ENCODE data around the gene SLC9A6.

Gene SLC9A6

DNA sequence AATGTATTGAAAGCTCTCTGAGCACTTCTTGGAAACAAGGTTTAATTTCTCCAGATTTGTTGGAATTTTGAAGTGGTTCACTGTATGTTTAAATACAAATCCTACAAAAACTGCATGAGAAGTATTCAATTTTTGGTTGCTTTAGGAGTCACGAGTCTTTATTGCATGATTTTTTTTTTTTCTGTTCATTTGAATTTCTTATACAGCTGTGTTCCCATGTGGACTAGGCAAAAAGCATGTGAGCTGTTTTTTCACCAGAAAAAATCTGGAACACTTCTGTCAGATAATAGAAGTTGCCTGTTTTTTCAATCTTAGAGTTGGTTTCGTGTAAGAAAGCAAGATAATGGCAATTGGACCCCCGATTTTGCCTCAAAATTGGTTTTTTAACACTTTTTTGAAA, 66.4 kb downstream of the SLC9A6 start:
- ATAC-seq (ENCODE audit: insufficient read depth, low read depth) (no peak), DNase-seq (no peak)
- H2AFZ ChIP-seq (ENCODE audit: low read depth, low read length): no peak overlapping the region
- H3K36me3 ChIP-seq (ENCODE audit: insufficient read depth, low read length): no peaks in the 10 kb centered on the region
- no peak overlapping the region for H3K27ac ChIP-seq (ENCODE audit: low read length)
- no peaks in the 10 kb centered on the region for H3K79me2 ChIP-seq (ENCODE audit: insufficient read depth, low read length)
- H4K20me1 ChIP-seq (ENCODE audit: insufficient read depth, low read length): no peaks in the 10 kb centered on the region
- no peak overlapping the region for H3K4me3 ChIP-seq (ENCODE audit: low read depth in 1 of 2, low read length in 2 of 2)
- H3K27me3 ChIP-seq (ENCODE audit: insufficient read depth, low read length, poor library complexity): no peaks in the 10 kb centered on the region
- no peak for TF ChIP-seq EZH2 (IDR thresholded peaks at IDR 0.05; ENCODE audit: borderline replicate concordance, low read depth, low read length, severe bottlenecking)
- TF ChIP-seq, protein P1, sequence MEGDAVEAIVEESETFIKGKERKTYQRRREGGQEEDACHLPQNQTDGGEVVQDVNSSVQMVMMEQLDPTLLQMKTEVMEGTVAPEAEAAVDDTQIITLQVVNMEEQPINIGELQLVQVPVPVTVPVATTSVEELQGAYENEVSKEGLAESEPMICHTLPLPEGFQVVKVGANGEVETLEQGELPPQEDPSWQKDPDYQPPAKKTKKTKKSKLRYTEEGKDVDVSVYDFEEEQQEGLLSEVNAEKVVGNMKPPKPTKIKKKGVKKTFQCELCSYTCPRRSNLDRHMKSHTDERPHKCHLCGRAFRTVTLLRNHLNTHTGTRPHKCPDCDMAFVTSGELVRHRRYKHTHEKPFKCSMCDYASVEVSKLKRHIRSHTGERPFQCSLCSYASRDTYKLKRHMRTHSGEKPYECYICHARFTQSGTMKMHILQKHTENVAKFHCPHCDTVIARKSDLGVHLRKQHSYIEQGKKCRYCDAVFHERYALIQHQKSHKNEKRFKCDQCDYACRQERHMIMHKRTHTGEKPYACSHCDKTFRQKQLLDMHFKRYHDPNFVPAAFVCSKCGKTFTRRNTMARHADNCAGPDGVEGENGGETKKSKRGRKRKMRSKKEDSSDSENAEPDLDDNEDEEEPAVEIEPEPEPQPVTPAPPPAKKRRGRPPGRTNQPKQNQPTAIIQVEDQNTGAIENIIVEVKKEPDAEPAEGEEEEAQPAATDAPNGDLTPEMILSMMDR (IDR thresholded peaks at IDR 0.05; ENCODE audit: borderline replicate concordance, extremely low read depth, low read length, poor library complexity, severe bottlenecking): no peak
- no peak overlapping the region for H3K4me2 ChIP-seq (ENCODE audit: insufficient read depth, low read length)
- no peaks in the 10 kb centered on the region for H3K9me3 ChIP-seq (ENCODE audit: insufficient read depth, low read length, severe bottlenecking)
- no peaks in the 10 kb centered on the region for H3K4me1 ChIP-seq (ENCODE audit: insufficient read depth, low read length)
- no peak overlapping the region for H3K9ac ChIP-seq (ENCODE audit: low read depth, low read length)

DNA sequence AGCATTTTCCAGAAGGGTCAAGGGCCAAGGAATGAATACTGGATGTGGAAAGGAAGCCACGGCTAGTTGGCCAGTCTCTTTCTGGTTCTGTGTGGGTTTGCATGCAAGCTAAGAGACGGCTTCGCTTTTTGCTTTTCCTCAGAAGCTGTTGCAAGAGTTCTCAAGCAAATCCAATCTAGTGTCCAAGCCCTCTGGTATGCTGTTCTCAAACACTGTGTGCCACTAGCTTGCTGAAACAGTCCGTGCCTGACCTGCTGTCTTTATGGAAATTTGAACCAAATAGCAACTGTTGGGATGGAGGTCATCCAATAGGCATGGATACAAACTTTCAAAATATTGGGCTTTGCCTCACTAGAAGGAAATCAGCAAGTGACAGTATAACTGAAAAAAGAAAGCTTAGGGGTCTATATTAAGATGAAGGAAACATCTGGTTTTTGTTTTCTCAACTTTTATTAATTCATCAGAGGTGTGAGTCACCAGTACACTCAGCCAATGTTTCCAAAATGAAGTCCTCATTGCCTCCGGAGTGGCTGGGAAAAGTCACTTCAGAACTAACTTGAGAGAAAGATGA, 70.5 kb downstream of the SLC9A6 start:
- Histone ChIP-seq H3K9ac (ENCODE audit: low read depth, low read length) (no peak overlapping the region), H3K27me3 (ENCODE audit: insufficient read depth, low read length, poor library complexity) (no peaks in the 10 kb centered on the region), H3K79me2 (ENCODE audit: insufficient read depth, low read length) (no peaks in the 10 kb centered on the region), H2AFZ (ENCODE audit: low read depth, low read length) (no peak overlapping the region), H3K27ac (ENCODE audit: low read length) (no peak overlapping the region), H3K4me1 (ENCODE audit: insufficient read depth, low read length) (no peaks in the 10 kb centered on the region), H3K4me3 (ENCODE audit: low read depth in 1 of 2, low read length in 2 of 2) (no peak overlapping the region), H3K9me3 (ENCODE audit: insufficient read depth, low read length, severe bottlenecking) (no peaks in the 10 kb centered on the region), H3K4me2 (ENCODE audit: insufficient read depth, low read length) (no peak overlapping the region), H3K36me3 (ENCODE audit: insufficient read depth, low read length) (no peaks in the 10 kb centered on the region), H4K20me1 (ENCODE audit: insufficient read depth, low read length) (no peaks in the 10 kb centered on the region)
- ATAC-seq (ENCODE audit: insufficient read depth, low read depth): no peak
- no peak for TF ChIP-seq EZH2 (IDR thresholded peaks at IDR 0.05; ENCODE audit: borderline replicate concordance, low read depth, low read length, severe bottlenecking)
- TF ChIP-seq, protein P1 (IDR thresholded peaks at IDR 0.05; ENCODE audit: borderline replicate concordance, extremely low read depth, low read length, poor library complexity, severe bottlenecking): no peak
- no peak for DNase-seq

DNA sequence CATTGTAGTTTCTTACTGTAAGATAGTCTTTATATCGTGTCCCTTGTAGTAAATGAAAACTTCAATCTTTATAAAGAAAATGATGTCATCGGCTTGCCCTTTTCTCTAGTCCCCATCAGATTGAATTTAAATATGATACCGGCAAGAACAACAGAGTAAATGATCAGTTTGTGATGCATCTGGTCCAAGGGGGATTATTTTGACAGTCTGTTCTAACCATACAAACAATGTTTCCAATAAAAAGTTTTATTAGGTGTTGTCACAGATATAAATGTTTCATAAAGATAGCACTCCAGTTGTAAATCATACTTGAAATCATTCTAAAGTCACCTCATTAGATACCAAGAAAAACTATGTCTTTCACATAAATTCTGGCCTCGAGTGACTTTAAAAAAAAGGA, 72.3 kb downstream of the SLC9A6 start:
- Histone ChIP-seq H3K4me2 (ENCODE audit: insufficient read depth, low read length) (no peak overlapping the region), H2AFZ (ENCODE audit: low read depth, low read length) (no peak overlapping the region), H3K9me3 (ENCODE audit: insufficient read depth, low read length, severe bottlenecking) (no peaks in the 10 kb centered on the region), H3K4me3 (ENCODE audit: low read depth in 1 of 2, low read length in 2 of 2) (no peak overlapping the region), H3K9ac (ENCODE audit: low read depth, low read length) (no peak overlapping the region), H3K4me1 (ENCODE audit: insufficient read depth, low read length) (no peaks in the 10 kb centered on the region), H3K27me3 (ENCODE audit: insufficient read depth, low read length, poor library complexity) (no peaks in the 10 kb centered on the region), H4K20me1 (ENCODE audit: insufficient read depth, low read length) (no peaks in the 10 kb centered on the region), H3K27ac (ENCODE audit: low read length) (no peak overlapping the region), H3K79me2 (ENCODE audit: insufficient read depth, low read length) (no peaks in the 10 kb centered on the region), H3K36me3 (ENCODE audit: insufficient read depth, low read length) (no peaks in the 10 kb centered on the region)
- ATAC-seq (ENCODE audit: insufficient read depth, low read depth) (no peak), DNase-seq (no peak)
- TF ChIP-seq EZH2 (IDR thresholded peaks at IDR 0.05; ENCODE audit: borderline replicate concordance, low read depth, low read length, severe bottlenecking): no peak
- TF ChIP-seq, protein P1 (IDR thresholded peaks at IDR 0.05; ENCODE audit: borderline replicate concordance, extremely low read depth, low read length, poor library complexity, severe bottlenecking): no peak

DNA sequence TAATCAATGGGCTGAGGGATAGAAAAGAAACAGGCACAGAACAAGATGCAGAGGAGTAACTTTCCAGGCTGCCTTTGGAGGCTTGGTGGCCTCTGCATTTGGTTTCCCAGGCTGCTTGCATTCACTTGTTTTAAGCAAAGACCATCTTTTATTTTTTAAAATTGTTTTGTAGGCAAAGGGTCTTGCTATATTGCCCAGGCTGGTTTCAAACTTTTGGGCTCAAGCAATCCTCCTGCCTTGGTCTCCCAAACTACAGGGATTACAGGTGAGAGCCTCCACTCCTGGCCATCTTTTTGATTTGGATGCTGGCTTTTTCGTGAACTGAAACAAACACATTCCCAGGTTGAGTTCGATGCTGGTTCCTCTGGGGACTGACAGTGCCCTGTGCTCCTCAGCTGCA, 74.1 kb downstream of the SLC9A6 start:
- Histone ChIP-seq H3K36me3 (ENCODE audit: insufficient read depth, low read length) (no peaks in the 10 kb centered on the region), H2AFZ (ENCODE audit: low read depth, low read length) (no peak overlapping the region), H3K4me2 (ENCODE audit: insufficient read depth, low read length) (no peak overlapping the region), H3K4me1 (ENCODE audit: insufficient read depth, low read length) (no peaks in the 10 kb centered on the region), H3K9ac (ENCODE audit: low read depth, low read length) (no peak overlapping the region), H3K4me3 (ENCODE audit: low read depth in 1 of 2, low read length in 2 of 2) (no peak overlapping the region), H3K9me3 (ENCODE audit: insufficient read depth, low read length, severe bottlenecking) (no peaks in the 10 kb centered on the region), H3K79me2 (ENCODE audit: insufficient read depth, low read length) (no peaks in the 10 kb centered on the region), H3K27me3 (ENCODE audit: insufficient read depth, low read length, poor library complexity) (no peaks in the 10 kb centered on the region), H4K20me1 (ENCODE audit: insufficient read depth, low read length) (no peaks in the 10 kb centered on the region), H3K27ac (ENCODE audit: low read length) (no peak overlapping the region)
- TF ChIP-seq, protein P1 (IDR thresholded peaks at IDR 0.05; ENCODE audit: borderline replicate concordance, extremely low read depth, low read length, poor library complexity, severe bottlenecking): no peak
- no peak for TF ChIP-seq EZH2 (IDR thresholded peaks at IDR 0.05; ENCODE audit: borderline replicate concordance, low read depth, low read length, severe bottlenecking)
- DNase-seq (no peak), ATAC-seq (ENCODE audit: insufficient read depth, low read depth) (no peak)
